Sigmoid colon (tissue), 7 donors: ENCODE measurements around the gene CUTC. TPM values are rescaled to one million over a fixed set of nuclear protein-coding genes. Genes with fewer than 3 reads are reported as not detected.

Experiments
- DNase-seq: peaks from one replicate; pipeline ENCODE4 v3.0.0-alpha.2; 2019
- H3K27ac ChIP-seq, 4 donors: fragments of 200-600 bp; sonication (generic); one replicate each; pipeline ENCODE4 v1.5.1; 2016 to 2019; ENCODE audit warnings: mild to moderate bottlenecking in 1 of 4
- H3K27me3 ChIP-seq, 3 donors: fragments of 200-600 bp; sonication (generic); one replicate each; pipeline ENCODE4 v1.5.1; 2019; ENCODE audit warnings: mild to moderate bottlenecking in 1 of 3
- H3K36me3 ChIP-seq, 4 donors: fragments of 200-600 bp; sonication (generic); one replicate each; pipeline ENCODE4 v1.5.1; 2016 to 2019
- H3K4me1 ChIP-seq, 4 donors: fragments of 200-600 bp; sonication (generic); one replicate each; pipeline ENCODE4 v1.5.1; 2017 to 2019
- H3K4me3 ChIP-seq, 4 donors: fragments of 200-600 bp; sonication (generic); one replicate each; pipeline ENCODE4 v1.5.1; 2017 to 2019; ENCODE audit warnings: mild to moderate bottlenecking in 2 of 4, moderate library complexity in 1 of 4
- H3K9me3 ChIP-seq, 4 donors: fragments of 200-600 bp in 3 of 4; sonication (generic) in 3 of 4; one replicate each; pipeline versions ENCODE4 v1.5.1 to v1.6.1; 2013 to 2019
- EP300 ChIP-seq, 4 donors: sonication (generic); formaldehyde crosslinking; IDR thresholded peaks; one replicate each; pipeline ENCODE4 v1.6.1; 2017; ENCODE audit warnings: antibody characterized with exemption in 4 of 4
- POLR2A ChIP-seq, 2 donors: fragments of 450-650 bp; IDR thresholded peaks; one replicate each; pipeline ENCODE4 v1.6.1; 2016; ENCODE audit warnings: antibody characterized with exemption in 2 of 2, mild to moderate bottlenecking in 2 of 2, moderate library complexity in 2 of 2
- POLR2AphosphoS5 ChIP-seq, 4 donors: sonication (generic); formaldehyde crosslinking; IDR thresholded peaks; one replicate each; pipeline ENCODE4 v1.6.1; 2017; ENCODE audit warnings: antibody characterized with exemption in 4 of 4
- WGBS, 2 donors: extraction: QIAGEN DNeasy Blood & Tissue Kit; methylation state at CpG; one replicate each; pipeline ENCODE4 v1.1.7; 2013; 5-methylcytosine and 5-hydroxymethylcytosine counted together
- intact Hi-C: fragments of 100-400 bp; cut with DNase I; formaldehyde crosslinking; loops from one replicate; pipeline ENCODE4 v1.15.1; 2023
- polyA plus RNA-seq, 3 donors: library from polyadenylated mRNA; stranded (reverse); fragments of 200-250 nt; gene quantifications; one replicate each; pipeline ENCODE4 v1.2.3, GENCODE V29; 2013
- total RNA-seq, 4 donors: library from RNA; depleted of rRNA; stranded (reverse); fragments of >200 nt; gene quantifications; one replicate each; pipeline ENCODE4 v1.1.0, GENCODE V29; 2016
- TF ChIP-seq, protein P1 (sequence below), 4 experiments: fragments of 450-650 bp in 3 of 4; fragments of 200-600 bp in 1 of 4; IDR thresholded peaks; one replicate each; pipeline ENCODE4 v1.5.1; 2016 to 2019; ENCODE audit warnings: antibody characterized with exemption in 4 of 4, mild to moderate bottlenecking in 3 of 4, moderate library complexity in 2 of 4
- donor health status: healthy with polysubstance abuse.
- donor health status: Bipolar disorder and iron deficiency.
- donor health status: healthy.

CUTC gene, protein sequence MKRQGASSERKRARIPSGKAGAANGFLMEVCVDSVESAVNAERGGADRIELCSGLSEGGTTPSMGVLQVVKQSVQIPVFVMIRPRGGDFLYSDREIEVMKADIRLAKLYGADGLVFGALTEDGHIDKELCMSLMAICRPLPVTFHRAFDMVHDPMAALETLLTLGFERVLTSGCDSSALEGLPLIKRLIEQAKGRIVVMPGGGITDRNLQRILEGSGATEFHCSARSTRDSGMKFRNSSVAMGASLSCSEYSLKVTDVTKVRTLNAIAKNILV
- 10 to 100 TPM; 29.4 to 30.7 (median 30.0) TPM for total RNA-seq
- polyA plus RNA-seq = 10 to 100 TPM; 16.4 to 21.4 (median 21.0) TPM

DNA sequence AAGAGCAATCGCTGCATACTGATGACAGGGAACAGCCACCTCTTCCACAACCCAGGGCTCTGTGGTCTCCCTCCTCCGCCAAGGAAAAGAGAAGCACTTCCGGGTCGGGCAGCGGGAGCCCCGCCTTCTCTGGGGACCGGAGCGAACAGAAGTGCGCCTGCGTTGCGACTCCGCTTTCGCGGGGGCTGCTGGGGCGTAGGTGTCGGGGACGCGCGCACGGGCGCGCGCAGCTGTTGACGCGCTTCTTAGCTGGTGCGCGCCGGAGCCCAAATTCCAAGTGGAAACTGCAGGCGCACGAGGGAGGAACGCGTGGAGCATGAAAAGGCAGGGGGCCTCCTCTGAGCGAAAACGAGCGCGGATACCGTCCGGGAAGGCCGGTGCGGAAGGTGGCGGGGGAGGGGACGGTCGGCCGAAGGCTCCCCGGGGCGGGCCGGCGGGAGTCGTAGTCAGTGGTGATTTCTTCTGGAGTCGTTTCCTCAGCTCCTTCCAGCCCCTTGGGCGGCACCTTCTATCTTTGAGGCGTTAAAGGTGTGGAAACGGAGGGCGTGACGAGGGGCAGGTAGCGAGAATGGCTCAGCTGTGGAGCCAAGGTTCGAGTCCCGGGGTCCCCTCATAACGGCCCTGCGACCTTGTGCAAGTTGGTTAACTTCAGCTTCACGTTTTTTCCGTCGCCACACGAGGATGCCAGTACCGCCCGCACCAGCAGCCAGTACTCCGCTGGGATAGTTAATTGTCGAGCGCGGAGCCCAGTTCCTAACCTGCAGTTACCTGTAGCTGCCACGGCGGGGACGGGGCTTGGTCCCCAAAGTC is at the start of gene CUTC, which contains the start of gene COX15:
TSS of gene CUTC (plus strand) at position 202 of the 810 bp plus-strand sequence. CDS start at position 317, 115 bp downstream.
TSS of gene COX15 (minus strand) at position 95 of the 810 bp plus-strand sequence. CDS start at position 17, 78 bp downstream.
- no peaks in the 10 kb centered on the region for H3K9me3 ChIP-seq
- H3K27ac ChIP-seq = peak within 1 kb of the TSS; percentile 88 to 96 (median 95)
- DNase-seq = peak; percentile 99
- peaks cover 0 to 30% (median under 1%) of the 10 kb centered on the region in 4 donors for H3K36me3 ChIP-seq
- intact Hi-C loops = loop anchor here (1.0 kb wide), 1 partner anchor 111 kb away; no protein-coding TSS in a partner anchor
- peak within 1 kb of the TSS; percentile 74 to 93 (median 78) for H3K4me3 ChIP-seq
- H3K4me1 ChIP-seq = peaks cover 0 to 32% (median 22%) of the 10 kb centered on the region in 4 donors
- TF ChIP-seq EP300 (IDR thresholded peaks at IDR 0.05) (peak in 1 of 4 donors; percentile 78), POLR2A (IDR thresholded peaks at IDR 0.05) (peak; percentile 68 to 84), POLR2AphosphoS5 (IDR thresholded peaks at IDR 0.05) (peak; percentile 89 to 94 (median 92))
- TF ChIP-seq, protein P1, sequence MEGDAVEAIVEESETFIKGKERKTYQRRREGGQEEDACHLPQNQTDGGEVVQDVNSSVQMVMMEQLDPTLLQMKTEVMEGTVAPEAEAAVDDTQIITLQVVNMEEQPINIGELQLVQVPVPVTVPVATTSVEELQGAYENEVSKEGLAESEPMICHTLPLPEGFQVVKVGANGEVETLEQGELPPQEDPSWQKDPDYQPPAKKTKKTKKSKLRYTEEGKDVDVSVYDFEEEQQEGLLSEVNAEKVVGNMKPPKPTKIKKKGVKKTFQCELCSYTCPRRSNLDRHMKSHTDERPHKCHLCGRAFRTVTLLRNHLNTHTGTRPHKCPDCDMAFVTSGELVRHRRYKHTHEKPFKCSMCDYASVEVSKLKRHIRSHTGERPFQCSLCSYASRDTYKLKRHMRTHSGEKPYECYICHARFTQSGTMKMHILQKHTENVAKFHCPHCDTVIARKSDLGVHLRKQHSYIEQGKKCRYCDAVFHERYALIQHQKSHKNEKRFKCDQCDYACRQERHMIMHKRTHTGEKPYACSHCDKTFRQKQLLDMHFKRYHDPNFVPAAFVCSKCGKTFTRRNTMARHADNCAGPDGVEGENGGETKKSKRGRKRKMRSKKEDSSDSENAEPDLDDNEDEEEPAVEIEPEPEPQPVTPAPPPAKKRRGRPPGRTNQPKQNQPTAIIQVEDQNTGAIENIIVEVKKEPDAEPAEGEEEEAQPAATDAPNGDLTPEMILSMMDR (IDR thresholded peaks at IDR 0.05) = peak in 1 of 4 experiments; percentile 22
- no peaks in the 10 kb centered on the region for H3K27me3 ChIP-seq
- WGBS, 2 donors = 0 to 1% methylated on average over 73 of the region's 73 CpGs

DNA sequence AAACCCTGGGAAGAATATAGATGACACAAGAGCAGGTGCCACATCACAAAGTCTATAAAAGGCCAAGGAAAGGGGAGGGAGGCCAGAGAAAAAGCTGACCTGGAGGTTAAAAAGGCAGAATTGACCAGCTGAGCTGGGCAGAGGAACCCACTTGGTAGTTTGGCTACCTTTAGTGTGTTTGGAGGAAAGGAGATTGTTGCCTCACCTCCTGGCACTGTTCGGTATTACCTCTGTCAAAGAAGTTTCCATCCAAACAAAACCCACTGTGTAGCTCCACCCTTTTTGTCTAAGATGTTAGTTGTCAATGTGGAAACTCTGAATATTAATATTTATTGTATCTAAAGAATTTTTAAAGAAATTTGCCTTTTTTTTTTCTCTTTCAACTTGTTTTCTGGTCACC is 49.3 kb upstream of the CUTC start:
- Histone ChIP-seq H3K36me3 (peaks cover 0 to 30% (median 0%) of the 10 kb centered on the region in 4 donors), H3K9me3 (no peaks in the 10 kb centered on the region), H3K4me3 (no peak overlapping the region), H3K4me1 (no peaks in the 10 kb centered on the region), H3K27ac (no peak overlapping the region), H3K27me3 (no peaks in the 10 kb centered on the region)
- intact Hi-C loops = no loop called here
- DNase-seq = no peak
- WGBS, 2 donors = 23 to 61% methylated on average over 1 of the region's 1 CpG
- no peak for TF ChIP-seq POLR2AphosphoS5 (IDR thresholded peaks at IDR 0.05)
- TF ChIP-seq EP300 (IDR thresholded peaks at IDR 0.05) = no peak

DNA sequence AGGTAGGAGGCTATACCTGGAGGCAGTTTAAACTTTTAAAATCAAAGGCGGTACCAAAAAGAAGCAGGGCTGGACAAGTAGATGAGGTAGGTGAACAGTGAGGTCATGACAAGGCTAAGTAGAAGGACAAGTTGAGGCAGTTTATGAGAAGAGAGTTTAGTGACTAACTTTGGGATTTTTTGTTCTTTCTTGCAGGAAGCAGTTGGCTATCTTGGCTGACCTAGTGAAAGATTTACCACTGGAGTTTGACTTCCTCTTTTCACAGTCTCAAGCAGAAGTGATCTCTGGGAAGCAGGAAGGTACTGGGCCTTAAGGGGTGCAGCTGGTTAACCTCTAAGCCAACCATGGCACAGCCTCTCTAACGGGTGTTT is 46.5 kb upstream of the CUTC start:
- H3K9me3 ChIP-seq = no peaks in the 10 kb centered on the region
- H3K36me3 ChIP-seq = peaks cover 0 to 21% (median 0%) of the 10 kb centered on the region in 4 donors
- DNase-seq = no peak
- no peak overlapping the region for H3K27ac ChIP-seq
- intact Hi-C loops = no loop called here
- no peaks in the 10 kb centered on the region for H3K27me3 ChIP-seq
- no peak for TF ChIP-seq POLR2A (IDR thresholded peaks at IDR 0.05)
- no peaks in the 10 kb centered on the region for H3K4me1 ChIP-seq
- WGBS, 2 donors = 27 to 32% methylated on average over 2 of the region's 2 CpGs
- H3K4me3 ChIP-seq = no peak overlapping the region

DNA sequence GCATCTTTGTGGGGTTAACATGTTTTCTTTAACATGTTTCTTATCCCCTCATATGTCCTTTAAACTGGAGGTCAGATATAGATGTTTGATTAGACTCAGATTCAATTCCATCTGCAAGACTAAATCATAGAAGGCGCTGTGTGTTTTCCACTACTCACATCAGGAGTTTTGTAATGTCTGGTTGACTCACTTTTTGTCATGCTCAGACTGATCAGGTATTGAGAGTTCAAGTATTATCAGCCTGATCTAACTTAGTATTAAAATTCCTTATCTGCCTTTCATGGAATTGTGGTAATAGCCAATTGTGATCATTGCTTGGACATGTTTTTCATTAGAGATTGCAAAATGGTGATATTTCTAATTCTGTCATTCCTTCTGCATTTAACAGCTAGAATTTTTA is 42.6 kb upstream of the CUTC start:
- Histone ChIP-seq H3K27me3 (no peaks in the 10 kb centered on the region), H3K4me3 (no peak overlapping the region), H3K36me3 (peaks cover 0 to 31% (median 5%) of the 10 kb centered on the region in 4 donors), H3K9me3 (no peaks in the 10 kb centered on the region), H3K27ac (no peak overlapping the region), H3K4me1 (no peaks in the 10 kb centered on the region)
- 97 to 98% methylated on average over 1 of the region's 1 CpG for WGBS, 2 donors
- DNase-seq = no peak
- intact Hi-C loops = no loop called here
- TF ChIP-seq POLR2A (IDR thresholded peaks at IDR 0.05) (no peak), POLR2AphosphoS5 (IDR thresholded peaks at IDR 0.05) (no peak), EP300 (IDR thresholded peaks at IDR 0.05) (no peak)
- TF ChIP-seq, protein P1 (IDR thresholded peaks at IDR 0.05) = no peak

DNA sequence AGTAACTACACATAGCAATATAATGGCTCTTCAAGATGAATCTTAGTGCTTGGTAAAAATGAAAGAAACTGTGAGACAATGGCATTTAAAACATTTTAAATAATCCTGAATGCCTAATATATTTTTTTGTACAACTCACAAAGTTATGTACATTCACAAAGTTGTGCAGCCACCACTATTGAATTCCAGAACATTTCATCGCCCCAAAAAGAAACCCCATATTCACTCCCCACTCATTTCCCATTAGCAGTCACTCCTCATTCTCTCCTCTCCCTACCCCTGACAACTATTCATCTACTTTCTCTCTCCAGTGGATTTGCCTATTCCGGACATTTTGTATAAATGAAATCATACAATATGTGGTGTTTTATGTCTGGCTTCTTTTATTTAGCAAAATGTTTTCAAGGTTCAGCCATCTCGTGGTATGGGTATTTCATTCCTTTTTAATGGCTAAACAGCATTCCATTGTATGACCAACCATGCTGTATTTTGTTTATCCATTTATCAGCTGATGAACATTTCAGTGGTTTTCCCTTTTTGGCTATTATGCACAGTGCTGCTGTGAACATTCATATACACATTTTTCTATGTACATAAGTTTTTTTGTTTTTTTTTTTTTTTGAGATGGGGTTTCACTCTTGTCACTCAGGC is 38.0 kb upstream of the CUTC start:
- no peaks in the 10 kb centered on the region for H3K27me3 ChIP-seq
- H3K27ac ChIP-seq = peak overlapping the region in 1 of 4 donors; percentile 26
- H3K4me3 ChIP-seq = no peak overlapping the region
- peaks cover 0 to 60% (median 20%) of the 10 kb centered on the region in 4 donors for H3K36me3 ChIP-seq
- intact Hi-C loops = no loop called here
- DNase-seq = no peak
- no peaks in the 10 kb centered on the region for H3K9me3 ChIP-seq
- TF ChIP-seq POLR2A (IDR thresholded peaks at IDR 0.05) = no peak
- no peak for TF ChIP-seq POLR2AphosphoS5 (IDR thresholded peaks at IDR 0.05)
- TF ChIP-seq EP300 (IDR thresholded peaks at IDR 0.05) = no peak
- TF ChIP-seq, protein P1 (IDR thresholded peaks at IDR 0.05) = no peak
- no peaks in the 10 kb centered on the region for H3K4me1 ChIP-seq
- WGBS, 2 donors = 91 to 92% methylated on average over 3 of the region's 3 CpGs
